Testis (tissue), 2 donors: ENCODE results near the gene LRRC56.

Source experiments
- CTCF ChIP-seq, 3 experiments: fragments of 450-650 bp in 2 of 3; fragments of 200-600 bp in 1 of 3; sonication (generic) in 1 of 3; IDR thresholded peaks; one replicate each; pipeline ENCODE4 v1.5.1; 2016 to 2019; ENCODE audit warnings: antibody characterized with exemption in 3 of 3, mild to moderate bottlenecking in 2 of 3, moderate library complexity in 1 of 3
- POLR2A ChIP-seq: fragments of 450-650 bp; IDR thresholded peaks from one replicate; pipeline ENCODE4 v1.6.1; 2017; ENCODE audit warnings: antibody characterized with exemption, mild to moderate bottlenecking, moderate library complexity

DNA sequence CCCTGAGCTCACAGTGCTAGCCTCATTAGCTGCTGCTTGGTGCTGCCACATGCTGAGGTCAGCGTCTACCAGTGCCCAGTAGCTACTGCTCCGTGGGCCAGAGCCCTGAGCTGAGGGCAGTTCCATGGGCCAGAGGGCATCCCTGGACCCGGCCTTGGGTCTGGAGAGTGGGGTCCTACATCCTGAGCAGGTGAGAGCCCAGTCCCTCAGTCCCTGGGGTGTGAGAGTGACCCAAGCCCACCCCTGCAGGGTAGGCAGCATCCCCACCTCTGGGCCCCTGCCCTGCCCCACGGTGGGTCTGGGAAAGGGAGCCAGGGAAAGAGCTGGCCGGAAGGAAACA is 13.4 kb downstream of the LRRC56 start:
- TF ChIP-seq CTCF (IDR thresholded peaks at IDR 0.05) = no peak
- no peak for TF ChIP-seq POLR2A
